H1 (cell line): ENCODE results near the gene CACNA2D4. TPM values are rescaled to one million over a fixed set of nuclear protein-coding genes. Genes with fewer than 3 reads are reported as not detected.
"Not testable (repeated sequence)": the region's sequence is repeated elsewhere in the genome, so short reads cannot be mapped to it uniquely, and the experiment has no call there.

ENCODE experiments used
- CTCF ChIA-PET: fragments of 300-600 bp; sonication (Branson Sonifier 250); formaldehyde crosslinking; loops from one replicate; lab custom pipeline; 2021; ENCODE audit not compliant: partially characterized antibody; lab: Charles Lee
- POLR2A ChIA-PET: fragments of 300-600 bp; sonication (Branson Sonifier 250); formaldehyde crosslinking; loops from one replicate; lab custom pipeline; 2021; ENCODE audit warnings: inconsistent platforms; ENCODE audit not compliant: partially characterized antibody; lab: Charles Lee
- DNase-seq, 2 experiments: peaks; one replicate each; pipeline versions ENCODE4 v3.0.0 to v3.0.0-alpha.2; 2010 to 2022; ENCODE audit warnings: low spot score in 2 of 2, low read depth in 1 of 2, mixed read lengths in 1 of 2
- FAIRE-seq: peaks from 2 replicates; lab custom pipeline; 2011; peaks lifted over from hg19 to GRCh38; lab: Jason Lieb, UNC
- H2AFZ ChIP-seq: 2 replicates; pipeline ENCODE4 v1.8.1; 2012; ENCODE audit warnings: low read length, inconsistent platforms
- H2AK5ac ChIP-seq: 2 replicates; pipeline ENCODE4 v1.6.1; 2013; ENCODE audit warnings: low read depth, low read length
- H2BK120ac ChIP-seq: replicated peaks from 2 replicates; pipeline ENCODE3; 2013; ENCODE audit warnings: low read depth, low read length, inconsistent platforms
- H2BK12ac ChIP-seq: 2 replicates; pipeline ENCODE4 v1.6.1; 2013; ENCODE audit warnings: low read depth, low read length
- H2BK15ac ChIP-seq: 2 replicates; pipeline ENCODE4 v1.6.1; 2013; ENCODE audit warnings: low read length
- H2BK20ac ChIP-seq: 2 replicates; pipeline ENCODE4 v1.6.1; 2013; ENCODE audit warnings: low read length
- H2BK5ac ChIP-seq: 2 replicates; pipeline ENCODE4 v1.6.1; 2013; ENCODE audit warnings: low read depth, low read length
- H3K14ac ChIP-seq: 2 replicates; pipeline ENCODE4 v1.6.1; 2013; ENCODE audit warnings: inconsistent platforms; ENCODE audit not compliant: insufficient read length
- H3K18ac ChIP-seq: 2 replicates; pipeline ENCODE4 v1.6.1; 2013; ENCODE audit warnings: low read length; ENCODE audit errors: extremely low read depth
- H3K23ac ChIP-seq: 2 replicates; pipeline ENCODE4 v1.6.1; 2013; ENCODE audit warnings: inconsistent platforms; ENCODE audit not compliant: insufficient read length
- H3K23me2 ChIP-seq: 2 replicates; pipeline ENCODE4 v1.6.1; 2013; ENCODE audit warnings: low read depth, low read length
- H3K27ac ChIP-seq: 2 replicates; pipeline ENCODE4 v1.6.1; 2011; ENCODE audit warnings: low read depth, low read length, inconsistent platforms
- H3K27me3 ChIP-seq, 4 experiments: replicated peaks in 1 of 4; 1 replicate in 1 of 4; 2 replicates in 3 of 4; pipeline versions ENCODE4 v1.6.1 to v1.8.1; 2011 to 2013; ENCODE audit warnings: low read length in 3 of 4, mild to moderate bottlenecking in 3 of 4, inconsistent platforms in 2 of 4, mixed read lengths in 2 of 4, moderate library complexity in 1 of 4; ENCODE audit not compliant: control insufficient read depth in 3 of 4, insufficient read depth in 3 of 4; ENCODE audit errors: extremely low read depth in 1 of 4
- H3K36me3 ChIP-seq, 4 experiments: 2 replicates each; pipeline versions ENCODE4 v1.6.1 to v1.8.1; 2011 to 2013; ENCODE audit warnings: mild to moderate bottlenecking in 4 of 4, low read length in 3 of 4, moderate library complexity in 2 of 4, control low read depth in 1 of 4, inconsistent platforms in 1 of 4; ENCODE audit not compliant: insufficient read depth in 4 of 4, control insufficient read depth in 2 of 4
- H3K4ac ChIP-seq: replicated peaks from 2 replicates; pipeline ENCODE3; 2013; ENCODE audit warnings: low read length, low read depth, mixed read lengths, inconsistent platforms; ENCODE audit not compliant: insufficient read length
- H3K4me1 ChIP-seq, 4 experiments: replicated peaks in 1 of 4; 1 replicate in 1 of 4; 2 replicates in 3 of 4; pipeline versions ENCODE4 v1.6.1 to v1.8.1; 2011 to 2013; ENCODE audit warnings: low read length in 3 of 4, inconsistent platforms in 2 of 4, mixed read lengths in 1 of 4; ENCODE audit not compliant: insufficient read depth in 4 of 4, control insufficient read depth in 3 of 4
- H3K4me2 ChIP-seq, 2 experiments: 2 replicates each; pipeline versions ENCODE4 v1.6.1 to v1.8.1; 2011 to 2013; ENCODE audit warnings: low read depth in 2 of 2, low read length in 2 of 2, control low read depth in 1 of 2, inconsistent platforms in 1 of 2, mild to moderate bottlenecking in 1 of 2; ENCODE audit not compliant: insufficient read depth in 1 of 2
- H3K4me3 ChIP-seq, 4 experiments: fragments of 200-600, 300-600 bp in 1 of 4; sonication (generic), shearing (Covaris generic), sonication (Bioruptor Twin) in 1 of 4; 2 replicates each; pipeline versions ENCODE4 v1.5.1 to v1.8.1; 2011 to 2016; ENCODE audit warnings: low read length in 4 of 4, low read depth in 3 of 4, control low read depth in 2 of 4, inconsistent platforms in 2 of 4, mild to moderate bottlenecking in 2 of 4, mixed read lengths in 1 of 4, moderate library complexity in 1 of 4; ENCODE audit not compliant: insufficient read depth in 2 of 4; ENCODE audit errors: extremely low read depth in 1 of 4
- H3K56ac ChIP-seq: replicated peaks from 2 replicates; pipeline ENCODE3; 2013; ENCODE audit warnings: low read depth, mild to moderate bottlenecking, mixed read lengths, low read length, inconsistent platforms; ENCODE audit not compliant: insufficient read length
- H3K79me1 ChIP-seq: 2 replicates; pipeline ENCODE4 v1.6.1; 2013; ENCODE audit warnings: low read depth, low read length, control low read depth
- H3K79me2 ChIP-seq, 2 experiments: 2 replicates each; pipeline versions ENCODE4 v1.6.1 to v1.8.1; 2012 to 2013; ENCODE audit warnings: low read length in 2 of 2, mild to moderate bottlenecking in 2 of 2, inconsistent platforms in 1 of 2; ENCODE audit not compliant: insufficient read depth in 2 of 2, control insufficient read depth in 1 of 2
- H3K9ac ChIP-seq, 4 experiments: replicated peaks in 1 of 4; 1 replicate in 1 of 4; 2 replicates in 3 of 4; pipeline versions ENCODE4 v1.6.1 to v1.8.1; 2011 to 2013; ENCODE audit warnings: low read depth in 3 of 4, low read length in 3 of 4, control low read depth in 2 of 4, mild to moderate bottlenecking in 2 of 4, moderate library complexity in 2 of 4, inconsistent platforms in 1 of 4; ENCODE audit errors: extremely low read depth in 1 of 4
- H3K9me3 ChIP-seq, 2 experiments: 2 replicates each; pipeline versions ENCODE4 v1.6.1 to v1.8.1; 2012 to 2013; ENCODE audit warnings: mild to moderate bottlenecking in 2 of 2, moderate library complexity in 2 of 2, control low read depth in 1 of 2, inconsistent platforms in 1 of 2, low read depth in 1 of 2, low read length in 1 of 2, mixed read lengths in 1 of 2; ENCODE audit not compliant: insufficient read depth in 2 of 2
- H4K20me1 ChIP-seq, 2 experiments: replicated peaks in 1 of 2; 2 replicates each; pipeline versions ENCODE3 to v1.8.1; 2011 to 2013; ENCODE audit warnings: inconsistent platforms in 2 of 2, low read length in 2 of 2, mild to moderate bottlenecking in 1 of 2; ENCODE audit not compliant: insufficient read depth in 2 of 2, control insufficient read depth in 1 of 2
- H4K5ac ChIP-seq: 2 replicates; pipeline ENCODE4 v1.6.1; 2013; ENCODE audit warnings: low read length, low read depth, mixed read lengths, inconsistent platforms; ENCODE audit not compliant: insufficient read length
- H4K8ac ChIP-seq: 2 replicates; pipeline ENCODE4 v1.8.0; 2013; ENCODE audit warnings: mild to moderate bottlenecking, moderate library complexity, low read length, inconsistent platforms; ENCODE audit not compliant: insufficient read depth; ENCODE audit errors: extremely low read depth
- H4K91ac ChIP-seq: replicated peaks from 2 replicates; pipeline ENCODE3; 2013; ENCODE audit warnings: low read length, mixed read lengths, inconsistent platforms; ENCODE audit not compliant: insufficient read length
- WGBS, 2 experiments: shearing (Covaris generic) in 1 of 2; methylation state at CpG; one replicate each; pipeline versions ENCODE4 v1.1.6 to v1.1.7; 2013 to 2015; ENCODE audit warnings: low lambda C conversion rate in 2 of 2, mixed read lengths in 2 of 2, inconsistent platforms in 1 of 2, low coverage in 1 of 2, missing lambda C conversion rate in 1 of 2; ENCODE audit not compliant: insufficient replicate concordance in 2 of 2, insufficient coverage in 1 of 2, insufficient read length in 1 of 2; ENCODE audit errors: extremely low coverage in 1 of 2, missing lambda C conversion rate in 1 of 2; 5-methylcytosine and 5-hydroxymethylcytosine counted together
- polyA plus RNA-seq, 7 experiments: library from polyadenylated mRNA; depleted of rRNA in 3 of 7; stranded (reverse) in 5 of 7; unstranded in 2 of 7; fragments of >200 nt in 5 of 7; fragments of 200-250 nt in 2 of 7; gene quantifications; 1 replicate in 5 of 7; 2 replicates in 1 of 7; 4 replicates in 1 of 7; pipeline versions ENCODE4 v1.2.1 to v1.2.3, GENCODE V29; 2011 to 2013; ENCODE audit warnings: missing spikeins in 2 of 7, mixed read lengths in 2 of 7
- total RNA-seq: library from RNA; stranded (reverse); fragmentation: NEBNext Ultra II Directional; extraction: Animal tissue kit (Norgen Biotek cat#: 25700); gene quantifications from 2 replicates; pipeline ENCODE4 v1.2.1, GENCODE V29; 2021

CACNA2D4 gene
- total and polyA plus RNA-seq, 2 of the 8 experiments (the other 6 are each of a cell fraction or from before 2014, with no cell fraction given), result 0.44 to 0.88 TPM

GRCh38 chr12:1945502-1945901 is 27.1 kb upstream of the CACNA2D4 start:
- H4K8ac ChIP-seq, H3K9ac ChIP-seq, H3K27me3 ChIP-seq, H4K5ac ChIP-seq, H3K23me2 ChIP-seq, H2BK20ac ChIP-seq, H2BK5ac ChIP-seq, H3K4ac ChIP-seq, H3K18ac ChIP-seq, H2BK12ac ChIP-seq, H3K79me2 ChIP-seq, H3K9me3 ChIP-seq, H3K4me2 ChIP-seq, H2AK5ac ChIP-seq, H4K20me1 ChIP-seq, H3K56ac ChIP-seq, H3K23ac ChIP-seq, H2BK120ac ChIP-seq, H3K14ac ChIP-seq, POLR2A ChIA-PET, H3K4me1 ChIP-seq, H2BK15ac ChIP-seq, FAIRE-seq, H3K4me3 ChIP-seq, DNase-seq, H4K91ac ChIP-seq, H3K79me1 ChIP-seq, H2AFZ ChIP-seq, H3K27ac ChIP-seq: not testable (repeated sequence)
- H3K36me3 ChIP-seq, result peaks cover 0 to 21% (median 14%) of the 10 kb centered on the region in 4 experiments; a peak in 6 of 8 replicates
- CTCF ChIA-PET, result interaction anchor here (1.6 kb wide), 1 partner anchor 150 kb away, joined by 4 read pairs; no protein-coding TSS in a partner anchor
- WGBS, 2 experiments, result 89% methylated on average over 5 of the region's 5 CpGs; no CpG with 5 or more reads in 1 of the 2 experiments
